GM19372 (cell line): ENCODE measurements around the gene DHRS1.
A peak's percentile ranks its signal among the peaks of the same experiment; 100 is the strongest.

Source experiments
- ATAC-seq: cut with Tn5 transposase; IDR thresholded peaks from one replicate; pipeline ENCODE4 v1.9.1; 2021; ENCODE audit warnings: mild to moderate bottlenecking, low read depth, moderate library complexity; ENCODE audit not compliant: unreplicated experiment

DHRS1 gene

DNA sequence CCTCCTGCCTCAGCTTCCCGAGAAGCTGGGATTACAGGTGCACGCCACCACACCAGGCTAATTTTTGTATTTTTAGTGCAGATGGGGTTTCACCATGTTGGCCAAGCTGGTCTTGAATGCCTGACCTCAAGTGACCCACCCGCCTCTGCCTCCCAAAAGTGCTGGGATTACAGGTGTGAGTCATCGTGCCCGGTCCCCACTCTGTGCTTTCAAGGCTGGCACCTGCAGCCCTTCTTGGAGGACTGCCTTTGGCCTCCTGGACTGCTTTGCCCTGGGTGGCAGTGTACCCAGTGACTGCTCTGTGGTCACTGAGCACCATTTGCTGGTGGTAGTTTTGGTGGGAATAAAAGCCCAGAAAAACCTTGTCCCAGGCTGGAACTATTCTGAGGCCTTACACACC is 12.6 kb downstream of the DHRS1 start:
- no peak for ATAC-seq

DNA sequence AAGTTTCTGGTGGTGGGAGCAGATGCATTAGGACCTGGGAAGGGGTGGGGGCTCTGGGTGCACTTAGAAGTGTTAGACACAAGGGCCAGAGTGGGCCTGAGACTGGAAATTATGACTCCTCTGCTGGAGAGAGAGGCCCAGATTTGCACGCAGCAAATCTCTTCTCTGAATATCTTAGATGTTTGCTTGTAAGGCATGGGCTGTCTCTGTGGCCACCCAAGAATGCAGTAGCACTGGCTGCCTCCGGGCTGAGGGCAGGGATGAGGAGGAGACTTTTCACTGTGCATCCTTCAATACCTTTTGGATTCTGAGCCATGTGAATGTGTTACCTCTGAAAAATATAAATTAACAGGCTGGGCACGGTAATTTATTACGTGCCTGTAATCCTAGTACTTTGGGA is 14.2 kb downstream of the DHRS1 start:
- no peak for ATAC-seq

DNA sequence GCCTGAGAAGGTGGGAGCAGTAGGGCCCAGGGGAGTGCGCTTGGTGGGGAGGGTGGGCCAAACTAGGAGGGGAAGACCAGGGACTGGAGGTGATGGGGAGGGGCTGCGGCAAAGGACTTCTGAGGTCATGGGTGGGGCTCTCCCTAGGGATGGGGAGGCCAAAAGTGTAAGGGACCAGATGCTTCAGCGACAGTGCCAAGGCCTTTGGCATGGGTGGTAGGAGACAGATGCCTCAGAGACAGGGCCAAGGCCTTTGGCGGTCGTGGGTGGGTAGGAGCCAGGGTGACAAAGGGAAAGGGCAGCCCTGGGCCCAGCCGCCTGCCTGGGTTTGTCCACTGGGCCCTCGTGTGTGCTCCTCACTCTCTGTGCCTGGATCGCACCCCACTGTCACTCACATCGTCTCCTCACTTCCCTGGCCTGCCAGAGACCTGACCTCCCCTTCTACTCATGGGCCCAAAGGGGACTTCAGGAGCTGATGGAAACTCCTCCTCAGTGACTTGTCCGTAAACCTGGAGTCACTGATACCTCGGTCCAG is 15.0 kb downstream of the DHRS1 start:
- ATAC-seq, result no peak

DNA sequence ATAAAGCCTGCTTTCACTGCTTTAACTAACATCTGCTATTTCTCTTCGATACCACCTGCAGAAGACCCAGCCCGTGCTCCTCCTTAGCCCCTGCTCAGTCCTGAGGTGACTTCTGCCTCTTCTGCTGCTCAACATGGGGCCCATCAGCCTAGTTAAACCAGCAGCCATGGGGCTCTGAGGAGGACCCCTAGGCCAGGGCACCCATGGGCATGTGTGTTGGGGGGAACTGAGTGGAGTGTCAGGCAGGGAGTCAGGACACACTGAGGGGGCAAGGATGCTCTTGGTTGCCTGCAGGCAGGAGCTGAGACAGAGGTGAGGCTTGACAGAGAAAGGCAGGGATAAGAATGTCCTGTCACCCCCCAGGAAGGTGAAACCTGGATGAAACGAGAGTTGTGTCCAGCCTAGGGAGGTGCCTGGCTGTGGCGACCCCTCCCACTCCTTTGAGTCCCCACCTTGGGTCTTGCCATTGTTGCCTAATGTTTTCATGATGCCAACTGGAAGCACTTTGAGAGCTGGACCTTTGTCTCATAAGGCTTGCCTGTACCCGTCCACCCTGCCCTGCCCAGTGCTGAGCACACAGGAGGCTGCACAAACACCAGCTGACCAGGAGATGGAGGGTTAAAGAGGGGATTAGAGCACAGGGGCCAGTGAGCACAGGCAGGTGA is 15.7 kb downstream of the DHRS1 start:
- no peak for ATAC-seq

DNA sequence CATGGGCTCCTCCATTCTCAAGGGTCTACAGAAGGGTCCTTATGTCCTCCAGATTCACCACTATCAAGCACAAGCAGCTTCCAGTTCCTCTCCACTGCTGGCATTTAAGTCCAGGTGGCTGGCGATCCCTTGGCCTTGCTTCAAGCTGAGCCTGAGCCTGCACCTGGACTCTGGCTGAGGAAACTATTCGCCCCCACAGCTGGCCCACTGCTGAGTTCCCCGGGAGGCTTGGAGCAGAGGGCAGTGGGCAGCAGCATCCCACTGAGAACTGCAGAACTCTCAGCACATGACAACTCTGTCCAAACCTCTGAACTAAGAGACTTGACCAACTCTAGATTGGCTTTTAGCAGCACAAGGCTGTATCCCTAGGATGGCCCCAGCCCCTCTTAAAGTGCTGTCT is 16.8 kb downstream of the DHRS1 start:
- no peak for ATAC-seq

DNA sequence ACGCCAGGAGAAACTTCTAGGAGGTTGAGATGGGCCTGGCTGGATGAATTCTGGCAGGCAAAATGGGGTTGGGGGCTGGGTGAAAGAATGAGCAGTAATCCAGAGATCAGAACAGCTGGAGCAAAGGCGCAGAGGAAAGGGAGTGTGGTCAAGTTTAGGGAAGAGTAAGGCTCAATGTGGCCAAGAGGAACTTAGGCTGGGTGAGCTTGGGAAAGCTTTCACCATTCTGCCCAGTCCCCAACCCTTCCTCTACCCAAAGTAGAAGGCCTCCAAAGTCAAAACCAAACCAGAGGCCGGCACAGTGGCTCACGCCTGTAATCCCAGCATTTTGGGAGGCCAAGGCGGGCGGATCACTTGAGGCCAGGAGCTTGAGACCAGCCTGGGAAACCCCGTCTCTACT is 17.9 kb downstream of the DHRS1 start:
- ATAC-seq, result no peak

DNA sequence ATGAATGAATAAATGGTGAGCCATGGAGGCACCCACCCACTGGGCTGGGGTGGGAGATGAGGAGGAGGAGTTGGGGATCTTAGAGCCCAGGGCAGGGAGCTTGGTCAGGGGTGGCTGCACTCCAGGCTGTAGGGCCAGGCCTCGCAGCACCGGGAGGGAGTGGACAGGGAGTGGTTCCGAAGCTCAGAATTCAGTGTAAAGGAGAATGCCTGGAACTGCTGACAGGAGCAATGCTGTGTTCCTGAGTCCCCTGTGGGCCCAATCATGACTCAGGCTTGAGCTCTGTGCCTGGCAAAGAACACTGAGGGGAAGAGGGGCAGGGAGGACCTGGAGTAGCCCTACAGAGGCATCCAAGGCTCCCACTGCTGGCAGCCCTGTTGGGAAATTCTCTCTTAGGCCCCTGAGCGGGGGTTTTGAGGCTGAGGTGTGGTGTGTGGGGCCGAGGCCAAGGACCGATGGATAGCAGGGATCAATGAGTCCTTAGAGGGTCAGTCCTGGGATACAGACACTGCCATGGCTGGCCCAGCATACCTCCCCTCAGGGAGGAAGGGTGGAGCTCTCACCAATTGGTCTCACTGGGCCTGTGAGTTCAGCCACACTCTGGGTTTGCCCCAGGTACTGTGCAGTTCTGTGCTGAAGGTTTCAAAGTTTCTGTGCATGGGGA is 18.7 kb downstream of the DHRS1 start:
- no peak for ATAC-seq

DNA sequence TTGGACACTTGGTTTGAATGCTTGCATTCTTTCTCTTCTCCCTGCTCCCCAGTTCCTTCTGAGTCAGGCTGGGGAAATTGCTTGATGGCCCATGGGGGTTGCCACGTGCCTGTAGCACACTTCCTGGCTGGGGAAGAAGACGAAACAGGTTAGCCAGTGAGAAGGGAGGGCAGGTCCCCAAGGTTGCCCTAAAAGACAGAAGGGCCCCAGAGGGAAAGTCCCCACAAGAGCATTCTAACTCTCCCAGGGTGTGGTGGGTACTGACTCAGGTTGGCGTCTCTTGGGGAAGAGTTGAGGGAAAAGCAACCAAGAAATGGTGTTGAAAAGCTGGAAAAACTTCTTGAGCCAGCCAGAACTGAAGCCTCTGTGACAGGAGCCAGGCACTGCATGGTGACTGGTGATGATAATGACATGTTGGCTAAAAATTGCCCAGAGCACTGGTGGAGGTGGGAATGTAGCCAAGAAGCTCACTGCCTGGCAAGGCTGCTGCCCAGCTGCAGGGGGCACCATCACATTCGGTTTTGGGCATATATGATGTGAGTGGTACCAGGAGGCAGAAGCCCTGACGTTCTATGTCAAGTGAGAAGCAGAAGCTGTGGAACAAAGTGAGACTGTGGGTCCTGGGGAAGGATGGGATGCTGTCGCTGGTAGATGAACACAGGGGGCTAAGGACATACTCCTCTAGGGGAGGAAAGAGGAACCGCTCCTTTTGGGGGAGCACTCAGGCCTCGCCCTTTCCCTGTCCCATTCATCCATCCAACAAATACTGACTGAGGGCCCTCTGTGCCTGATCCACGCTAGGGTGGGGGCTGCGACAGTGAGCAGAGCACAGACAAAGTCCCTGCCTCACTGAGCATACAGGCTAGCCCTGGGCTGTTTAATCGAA is 20.0 kb downstream of the DHRS1 start:
- no peak for ATAC-seq

DNA sequence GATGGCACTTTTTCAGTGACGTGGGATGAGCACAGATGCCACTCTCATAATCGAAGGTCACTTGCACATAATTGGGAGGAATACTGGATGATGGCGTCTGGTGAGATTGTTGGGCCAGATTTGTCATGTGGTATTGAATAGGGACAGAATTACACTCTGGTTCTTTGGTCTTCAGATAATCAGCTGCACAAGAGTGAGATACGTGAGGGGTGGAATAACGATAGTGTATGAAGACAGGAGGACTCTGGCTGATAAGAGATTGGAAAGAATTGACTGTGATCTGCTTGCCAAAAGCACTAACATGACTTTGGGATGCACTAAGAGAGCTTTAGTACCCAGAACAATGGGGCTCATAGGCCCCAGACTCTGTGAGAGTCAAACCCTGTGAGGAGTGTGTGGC is 21.2 kb downstream of the DHRS1 start:
- ATAC-seq, result no peak

DNA sequence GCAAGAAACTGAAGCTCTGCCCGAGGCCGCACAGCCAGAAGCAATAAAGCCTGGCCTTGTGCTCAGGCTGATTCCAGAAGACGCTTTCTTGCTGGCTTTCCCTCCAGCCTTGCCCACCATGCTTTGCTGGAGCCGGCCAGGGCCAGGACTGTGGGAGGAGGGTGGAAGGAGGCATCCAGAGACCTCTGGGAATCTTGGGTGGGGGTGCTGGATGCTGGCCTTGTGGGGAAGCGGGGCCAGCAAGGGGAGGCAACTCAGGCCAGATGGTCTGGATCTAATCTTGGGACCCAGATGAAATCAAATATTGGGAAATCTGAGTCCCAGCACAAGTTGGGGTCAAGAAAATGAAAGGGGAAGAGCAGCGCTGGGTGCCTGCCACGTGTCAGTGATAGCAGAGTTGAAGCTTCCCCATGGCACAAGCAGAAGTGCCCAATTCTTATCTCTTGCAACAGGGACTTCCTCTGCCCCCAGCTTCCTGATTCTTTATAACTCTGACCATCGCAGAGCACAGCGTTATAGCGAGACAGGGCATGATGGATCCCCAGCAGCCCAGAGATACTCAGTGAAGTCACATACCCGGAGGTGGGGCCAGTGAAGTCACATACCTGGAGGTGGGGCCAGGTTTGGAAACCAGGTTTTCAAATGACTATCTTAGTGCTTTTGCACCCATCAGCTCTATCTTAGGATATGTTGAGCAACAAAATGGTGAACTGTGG is 21.8 kb downstream of the DHRS1 start:
- no peak for ATAC-seq

DNA sequence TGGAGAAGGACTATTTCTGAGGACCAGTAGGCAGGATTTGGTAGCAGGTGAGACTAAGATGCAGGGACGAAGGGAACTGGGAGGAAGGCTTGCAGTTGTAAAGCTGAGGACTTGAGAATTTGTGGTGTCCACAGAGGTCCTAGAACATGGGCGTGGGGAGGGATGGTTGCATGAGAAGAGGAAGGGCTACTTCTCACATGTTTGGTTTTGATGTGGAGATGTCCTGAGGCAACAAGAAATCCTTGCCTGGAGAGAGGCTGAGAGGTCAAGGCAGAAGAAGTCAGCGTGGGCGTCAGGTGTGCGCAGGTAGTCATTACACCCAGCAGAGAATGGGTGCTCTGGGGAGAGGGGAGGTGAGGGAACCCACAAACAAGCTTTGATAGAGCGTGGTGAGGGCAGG is 22.5 kb downstream of the DHRS1 start:
- no peak for ATAC-seq

DNA sequence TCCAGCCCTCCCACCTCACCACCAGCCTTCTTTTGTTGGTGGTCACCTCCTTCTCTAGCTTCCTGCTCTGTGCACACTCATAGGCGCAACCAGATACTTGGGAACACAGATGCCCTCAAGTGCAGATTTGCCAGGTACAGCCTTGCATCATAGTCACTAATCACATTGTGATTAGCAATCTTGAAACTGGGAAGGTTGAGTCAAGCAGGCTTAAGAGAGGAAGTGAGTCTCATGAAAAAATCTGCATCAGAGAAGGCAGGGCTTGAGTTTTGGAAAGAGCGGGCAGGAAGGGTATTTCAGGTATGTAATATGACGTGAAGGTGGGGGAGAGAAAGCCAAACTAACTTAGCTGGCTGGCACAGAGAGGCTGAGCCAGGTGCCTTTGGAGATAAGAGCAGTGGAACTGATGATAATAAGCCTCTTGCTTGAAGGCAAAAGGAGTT is 25.5 kb downstream of the DHRS1 start:
- ATAC-seq, result peak; percentile 31

DNA sequence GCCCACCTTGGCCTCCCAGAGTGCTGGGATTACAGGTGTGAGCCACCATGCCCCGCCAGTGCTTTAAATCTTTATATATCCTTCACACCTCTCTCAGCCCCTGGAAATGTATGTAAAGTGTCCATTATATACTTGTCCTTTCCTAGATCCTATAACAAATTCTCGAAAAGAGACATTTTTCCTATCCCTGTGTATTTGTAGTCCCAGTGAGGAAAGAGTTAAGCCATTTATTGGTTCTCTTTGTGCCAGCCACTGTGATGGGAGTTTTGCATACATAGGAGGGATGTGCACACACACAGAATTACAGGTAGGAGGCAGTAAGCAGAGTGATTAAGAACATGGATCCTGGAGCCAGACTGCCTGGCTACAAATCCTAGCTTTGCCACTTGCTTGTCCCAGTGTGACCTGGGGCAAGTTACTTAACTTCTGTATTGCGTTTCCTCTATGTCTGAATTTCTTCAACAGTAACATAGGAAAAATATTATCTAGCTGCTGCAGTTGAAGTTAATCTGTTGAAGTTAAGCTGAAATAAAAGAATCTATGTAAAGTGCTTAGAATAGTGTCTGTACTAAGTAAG is 26.1 kb downstream of the DHRS1 start:
- no peak for ATAC-seq

DNA sequence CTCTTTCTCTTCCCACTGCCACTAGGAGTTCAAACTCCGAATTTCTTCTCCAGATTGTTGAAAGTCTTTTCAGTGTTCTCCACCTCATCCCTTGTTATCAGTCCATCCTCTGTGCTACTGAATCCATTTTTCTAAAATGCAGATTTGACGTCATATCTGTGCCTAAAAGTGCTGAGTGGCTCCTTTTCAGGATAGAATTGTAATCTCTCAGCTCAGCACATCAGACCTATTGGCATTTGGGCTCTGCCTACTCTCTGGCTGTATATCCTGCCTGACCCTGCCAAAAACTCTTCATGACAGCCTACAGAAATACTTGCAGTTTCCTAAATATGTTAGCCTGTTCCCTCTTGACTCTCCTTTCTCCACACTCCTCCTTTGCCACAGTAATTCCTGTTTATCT is 27.1 kb downstream of the DHRS1 start:
- no peak for ATAC-seq

DNA sequence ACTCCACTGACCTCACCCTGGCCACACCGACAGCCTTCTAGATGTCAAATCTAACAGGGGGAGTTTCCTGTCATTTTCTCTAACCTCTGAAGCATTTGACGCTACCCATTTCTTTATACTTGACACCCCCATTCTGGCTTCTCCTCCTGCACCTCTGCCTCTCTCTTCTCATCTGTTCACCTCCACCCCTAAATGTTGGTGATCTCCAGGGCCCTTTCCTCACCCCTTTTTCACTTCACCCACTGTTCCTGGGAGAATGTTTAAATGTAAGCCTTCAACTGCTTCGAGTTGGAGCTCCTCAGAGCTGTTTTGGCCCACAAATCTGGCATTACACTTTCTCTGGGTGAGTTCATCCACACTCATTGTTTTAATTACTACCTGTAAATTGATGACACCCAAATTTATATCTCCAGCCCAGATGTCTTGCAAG is 27.7 kb downstream of the DHRS1 start:
- no peak for ATAC-seq

DNA sequence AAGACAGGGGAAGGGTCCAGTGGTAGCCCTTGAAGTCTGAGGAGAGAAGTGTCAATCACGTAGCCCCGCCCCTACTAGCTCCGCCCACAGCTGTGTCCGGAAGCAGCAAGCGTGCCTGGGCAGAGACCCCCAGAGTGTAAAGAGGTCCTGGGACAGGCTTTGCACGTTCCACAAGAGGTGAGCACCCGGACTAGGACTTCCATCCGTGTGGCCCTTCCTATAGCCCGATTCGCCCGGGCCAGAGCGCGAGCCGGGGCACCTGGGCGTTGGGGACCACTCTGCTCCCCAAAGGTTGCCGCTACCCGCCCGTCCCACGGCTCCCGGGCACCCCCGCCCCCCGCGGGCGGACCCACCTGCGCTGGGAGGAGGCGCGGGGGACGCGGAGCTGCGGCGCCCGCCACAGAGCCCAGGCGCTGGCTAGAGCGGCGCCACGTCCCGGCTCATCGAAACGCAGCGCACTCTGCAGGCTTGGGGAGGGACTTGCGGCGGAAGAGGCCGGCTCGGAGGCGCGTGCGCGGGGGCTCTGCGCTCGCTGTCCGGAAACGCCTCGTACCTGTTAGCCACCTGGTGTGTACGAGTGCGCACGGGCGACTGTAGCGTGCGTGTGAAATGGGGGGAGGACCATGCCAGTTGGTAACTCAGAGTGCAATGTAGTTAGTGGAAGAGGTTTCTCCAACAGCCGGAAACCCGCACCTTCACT is 28.3 kb downstream of the DHRS1 start, which contains the start of gene RABGGTA:
Gene RABGGTA, minus strand, starts transcription at position 464 of the 700 bp plus-strand sequence. CDS start 482 bp downstream, outside the sequence.
- ATAC-seq, result peak; percentile 87

DNA sequence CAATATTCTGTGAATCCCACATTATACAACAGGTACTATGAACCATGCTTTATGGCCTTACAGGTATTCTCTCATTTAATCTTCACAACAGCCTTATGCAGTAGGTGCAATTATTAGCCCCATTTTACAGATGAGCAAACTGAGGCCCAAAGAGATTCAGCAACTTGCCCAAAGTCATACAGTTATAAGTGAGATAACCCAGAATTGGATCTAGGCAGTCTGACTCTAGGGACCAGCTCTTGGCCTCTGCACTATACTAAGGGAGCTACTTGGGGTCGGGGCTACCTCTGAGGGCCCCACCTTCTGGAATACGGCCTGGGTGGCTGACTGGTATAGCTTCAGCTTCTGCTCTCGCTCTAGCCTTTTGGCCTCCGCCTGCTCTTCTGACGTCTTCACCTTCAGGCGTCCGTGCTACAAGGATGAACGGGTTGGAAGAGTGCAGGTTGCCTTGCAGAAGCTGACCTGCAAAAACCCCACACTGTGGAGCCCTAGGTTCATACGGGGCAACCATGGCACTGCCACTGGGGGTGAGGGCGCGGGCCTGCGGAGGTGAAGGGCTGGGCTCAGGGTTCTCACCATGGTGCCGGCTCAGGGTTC is 28.9 kb downstream of the DHRS1 start:
- ATAC-seq, result no peak

DNA sequence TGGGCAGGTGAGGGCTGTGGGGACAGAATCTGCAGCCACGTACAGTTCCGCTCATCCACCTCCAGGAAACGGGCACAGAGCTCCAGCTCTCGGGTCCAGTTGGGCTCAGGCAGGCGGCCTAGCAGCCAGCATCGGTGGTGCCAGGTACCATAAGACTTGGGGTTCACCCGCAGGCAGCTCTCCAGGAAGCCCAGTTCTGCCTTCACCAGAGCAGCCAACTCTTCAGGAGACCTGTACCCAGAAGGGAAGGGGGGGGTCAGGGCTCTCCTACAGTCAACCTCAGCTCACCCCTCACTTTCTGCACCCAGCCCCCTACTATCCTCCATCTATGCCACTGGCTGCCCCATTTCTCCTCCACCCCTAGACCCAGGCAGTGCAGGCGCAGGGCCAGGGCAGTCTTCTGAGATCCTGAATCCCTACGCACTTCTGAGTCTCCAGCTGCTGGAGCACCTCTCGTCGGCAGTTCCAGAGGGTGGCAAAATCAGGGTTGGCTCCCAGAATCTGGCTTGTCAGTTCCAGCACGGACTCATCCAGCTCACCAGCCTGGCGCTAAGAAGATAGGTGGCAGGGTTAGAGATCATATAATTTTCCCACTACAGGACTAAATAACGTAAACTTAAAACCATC is 29.6 kb downstream of the DHRS1 start:
- ATAC-seq, result no peak

DNA sequence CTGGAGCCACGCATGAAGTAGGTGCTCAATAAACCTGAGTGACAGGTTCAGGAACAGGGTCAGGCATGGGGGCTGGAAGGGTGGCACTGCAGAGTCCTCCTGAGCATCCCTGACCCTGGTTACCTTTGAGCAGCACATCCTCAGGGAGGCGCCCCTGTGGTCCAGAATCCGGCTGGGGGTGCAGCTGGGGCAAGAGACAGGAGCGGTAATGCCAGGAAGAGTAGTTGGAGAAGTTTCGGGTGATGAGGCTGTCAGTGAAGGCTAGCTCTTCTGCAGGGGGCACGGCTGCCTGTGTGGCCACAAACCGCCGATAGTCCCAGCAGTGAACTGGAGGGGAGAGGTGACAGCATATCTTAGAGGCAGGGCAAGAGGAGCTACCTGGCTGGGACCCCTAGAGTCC is 30.2 kb downstream of the DHRS1 start:
- no peak for ATAC-seq
